Pancreas (tissue), 10 donors: ENCODE data around the gene WSCD2. TPM values are rescaled to one million over a fixed set of nuclear protein-coding genes. Genes with fewer than 3 reads are reported as not detected.

ENCODE experiments used
- ATAC-seq, 4 donors: fragments of 200-7000 bp; cut with Tn5 transposase; one replicate each; pipeline versions ENCODE4 v1.8.0 to v1.9.1; 2020; ENCODE audit warnings: mild to moderate bottlenecking in 4 of 4, moderate library complexity in 4 of 4
- DNase-seq, 6 donors: peaks; one replicate each; pipeline ENCODE4 v3.0.0-alpha.2; 2020
- FAIRE-seq: peaks from 2 replicates; lab custom pipeline; 2012; peaks lifted over from hg19 to GRCh38; lab: Jason Lieb, UNC
- H3K27ac ChIP-seq, 4 donors: fragments of 200-600 bp; sonication (generic); 1 replicate in 3 of 4; 2 replicates in 1 of 4; pipeline versions ENCODE4 v1.5.0 to v1.8.0; 2020
- H3K27me3 ChIP-seq, 4 donors: fragments of 200-600 bp; one replicate each; pipeline ENCODE4 v1.8.0; 2021
- H3K36me3 ChIP-seq, 3 donors: fragments of 200-600 bp; sonication (generic) in 1 of 3; one replicate each; pipeline versions ENCODE4 v1.5.0 to v1.8.0; 2020 to 2021
- H3K4me1 ChIP-seq, 3 donors: fragments of 200-600 bp; one replicate each; pipeline ENCODE4 v1.8.0; 2021
- H3K4me3 ChIP-seq, 4 donors: fragments of 200-600 bp; sonication (generic) in 2 of 4; one replicate each; pipeline versions ENCODE4 v1.5.0 to v1.8.0; 2020 to 2021
- H3K9me3 ChIP-seq, 4 donors: fragments of 200-600 bp; one replicate each; pipeline ENCODE4 v1.8.0; 2021
- WGBS, 2 donors: extraction: QIAGEN DNeasy Blood & Tissue Kit; methylation state at CpG; one replicate each; pipeline ENCODE4 v1.1.7; 2013; 5-methylcytosine and 5-hydroxymethylcytosine counted together
- intact Hi-C, 3 donors: fragments of 100-400 bp; cut with DNase I; formaldehyde crosslinking; loops; one replicate each; pipeline versions ENCODE4 v1.11.1 to v1.14.2; 2022
- polyA plus RNA-seq, 2 donors: library from polyadenylated mRNA; stranded (reverse); fragments of 200-250 nt; gene quantifications; one replicate each; pipeline ENCODE4 v1.2.3, GENCODE V29; 2013
- total RNA-seq, 6 donors: library from RNA; stranded (reverse); fragmentation: NEBNext Ultra II Directional in 4 of 6; extraction: Animal tissue kit (Norgen Biotek cat#: 25700) in 4 of 6; gene quantifications; one replicate each; pipeline versions ENCODE4 v1.2.1 to v1.2.4, GENCODE V29; 2021 to 2023
- TF ChIP-seq, protein P1 (sequence below), 4 donors: fragments of 200-600 bp; sonication (generic) in 3 of 4; IDR thresholded peaks; one replicate each; pipeline versions ENCODE4 v1.5.0 to v1.8.0; 2021; ENCODE audit warnings: antibody characterized with exemption in 4 of 4
- donor health status: healthy with polysubstance abuse.
- donor health status: DM: no; HTN: no; CAD: no; lungs with moderate emphysema.
- donor health status: DM: no; HTN: no; CAD: no.
- donor health status: control.
- donor health status: control.
- donor health status: Bipolar disorder and iron deficiency.
- donor health status: DM: yes; HTN: yes; CAD: no.
- donor health status: DM: no; HTN: no; CAD: no.
- donor health status: DM: no; HTN: no; CAD: no.
- donor health status: DM: yes; HTN: yes; CAD: no.

The WSCD2 gene
- total and polyA plus RNA-seq, 8 donors = 0.14 to 5.8 (median 1.1) TPM; not detected in 1

DNA sequence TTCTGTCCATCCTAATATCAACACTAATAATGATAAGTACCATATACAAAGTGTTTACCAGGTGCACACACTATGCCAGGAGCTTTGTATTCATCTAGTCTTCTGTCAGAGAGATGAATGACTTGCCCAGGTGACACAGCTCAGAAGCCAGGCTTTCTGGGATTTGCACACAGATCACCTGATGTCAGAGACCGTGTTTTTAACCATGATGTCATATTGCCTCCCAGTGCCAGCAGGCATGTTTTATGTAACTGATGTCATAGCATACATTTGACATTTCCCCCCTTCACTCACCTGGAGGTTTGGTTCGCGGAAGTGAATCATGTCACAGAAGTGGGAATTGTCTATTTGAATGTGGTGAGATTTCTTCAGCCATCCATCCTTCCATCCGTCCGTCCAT, 5.7 kb downstream of the WSCD2 start:
- intact Hi-C loops = no loop called here
- ATAC-seq (no peak), FAIRE-seq (no peak), DNase-seq (no peak)
- H3K36me3 ChIP-seq = no peaks in the 10 kb centered on the region
- no peaks in the 10 kb centered on the region for H3K4me1 ChIP-seq
- no peaks in the 10 kb centered on the region for H3K9me3 ChIP-seq
- TF ChIP-seq, protein P1, sequence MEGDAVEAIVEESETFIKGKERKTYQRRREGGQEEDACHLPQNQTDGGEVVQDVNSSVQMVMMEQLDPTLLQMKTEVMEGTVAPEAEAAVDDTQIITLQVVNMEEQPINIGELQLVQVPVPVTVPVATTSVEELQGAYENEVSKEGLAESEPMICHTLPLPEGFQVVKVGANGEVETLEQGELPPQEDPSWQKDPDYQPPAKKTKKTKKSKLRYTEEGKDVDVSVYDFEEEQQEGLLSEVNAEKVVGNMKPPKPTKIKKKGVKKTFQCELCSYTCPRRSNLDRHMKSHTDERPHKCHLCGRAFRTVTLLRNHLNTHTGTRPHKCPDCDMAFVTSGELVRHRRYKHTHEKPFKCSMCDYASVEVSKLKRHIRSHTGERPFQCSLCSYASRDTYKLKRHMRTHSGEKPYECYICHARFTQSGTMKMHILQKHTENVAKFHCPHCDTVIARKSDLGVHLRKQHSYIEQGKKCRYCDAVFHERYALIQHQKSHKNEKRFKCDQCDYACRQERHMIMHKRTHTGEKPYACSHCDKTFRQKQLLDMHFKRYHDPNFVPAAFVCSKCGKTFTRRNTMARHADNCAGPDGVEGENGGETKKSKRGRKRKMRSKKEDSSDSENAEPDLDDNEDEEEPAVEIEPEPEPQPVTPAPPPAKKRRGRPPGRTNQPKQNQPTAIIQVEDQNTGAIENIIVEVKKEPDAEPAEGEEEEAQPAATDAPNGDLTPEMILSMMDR (IDR thresholded peaks at IDR 0.05) = no peak
- H3K27ac ChIP-seq = no peak overlapping the region
- H3K4me3 ChIP-seq = no peak overlapping the region
- 81 to 82% methylated on average over 5 of the region's 5 CpGs for WGBS, 2 donors
- no peaks in the 10 kb centered on the region for H3K27me3 ChIP-seq

DNA sequence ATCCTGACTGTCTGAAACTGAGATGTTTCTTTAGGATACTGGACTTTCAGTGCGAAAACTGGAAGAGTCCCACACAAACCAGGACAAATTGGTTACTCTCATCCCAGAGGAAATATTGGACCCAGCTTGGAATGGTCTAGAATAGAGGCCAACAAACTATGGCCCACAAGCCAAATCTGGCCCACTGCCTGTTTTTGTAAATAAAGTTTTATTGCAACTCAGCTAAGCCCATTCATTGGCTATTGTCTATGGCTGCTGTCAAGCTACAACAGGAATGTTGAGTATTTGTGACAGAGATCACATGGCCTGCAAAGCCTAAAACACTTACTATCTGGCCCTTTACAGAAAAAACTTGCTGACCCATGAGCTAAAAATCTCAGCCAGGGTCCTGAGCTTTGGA, 6.5 kb downstream of the WSCD2 start:
- H3K4me3 ChIP-seq = no peak overlapping the region
- no peak overlapping the region for H3K27ac ChIP-seq
- H3K9me3 ChIP-seq = no peaks in the 10 kb centered on the region
- H3K27me3 ChIP-seq = no peaks in the 10 kb centered on the region
- TF ChIP-seq, protein P1 (IDR thresholded peaks at IDR 0.05) = no peak
- no peaks in the 10 kb centered on the region for H3K36me3 ChIP-seq
- ATAC-seq = no peak
- 78 to 93% methylated on average over 1 of the region's 1 CpG for WGBS, 2 donors
- DNase-seq = no peak
- no peaks in the 10 kb centered on the region for H3K4me1 ChIP-seq
- intact Hi-C loops = no loop called here
- FAIRE-seq = no peak

DNA sequence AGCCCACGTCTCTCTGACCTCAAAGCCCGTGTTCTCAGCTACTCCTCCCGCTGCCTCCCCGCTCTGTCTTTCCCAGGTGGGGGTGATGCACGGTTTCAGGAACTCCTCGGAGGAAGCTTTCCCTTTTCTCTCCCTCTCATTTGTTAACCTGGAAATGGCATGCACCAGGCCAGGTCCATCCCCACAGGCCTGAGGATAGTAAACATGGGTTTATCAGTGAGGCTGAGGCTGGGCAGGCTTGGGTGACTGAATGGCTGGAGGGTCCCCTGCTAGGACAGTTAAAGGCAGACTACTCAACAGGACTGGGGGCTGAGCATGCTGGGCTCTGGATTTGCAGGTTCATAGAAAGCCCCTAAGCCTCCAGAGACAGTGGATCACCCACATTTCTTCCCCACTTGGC, 7.6 kb downstream of the WSCD2 start:
- TF ChIP-seq, protein P1 (IDR thresholded peaks at IDR 0.05) = no peak

DNA sequence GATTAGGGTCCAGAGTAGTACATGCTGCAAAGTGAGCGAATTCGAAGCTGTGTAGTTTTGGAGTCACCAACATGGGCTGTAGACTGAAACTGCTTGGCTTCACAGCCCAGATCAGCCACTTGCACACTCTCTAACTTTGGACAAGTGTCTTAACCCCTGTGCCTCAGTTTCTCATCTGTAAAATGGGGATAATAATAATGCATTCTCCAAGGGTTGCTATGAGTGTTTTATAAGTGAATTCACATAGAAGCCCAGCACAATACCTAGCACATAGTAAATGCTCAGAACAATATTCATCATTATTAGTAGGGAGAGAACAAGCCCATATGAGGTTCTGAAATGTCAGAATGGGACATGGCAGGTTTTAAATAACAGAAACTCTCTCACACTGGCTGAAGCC, 10.4 kb downstream of the WSCD2 start:
- Histone ChIP-seq H3K9me3 (no peaks in the 10 kb centered on the region), H3K36me3 (no peaks in the 10 kb centered on the region), H3K27me3 (no peaks in the 10 kb centered on the region), H3K4me1 (no peaks in the 10 kb centered on the region), H3K4me3 (no peak overlapping the region), H3K27ac (no peak overlapping the region)
- WGBS, 2 donors = 69 to 85% methylated on average over 2 of the region's 2 CpGs
- TF ChIP-seq, protein P1 (IDR thresholded peaks at IDR 0.05) = no peak
- no peak for FAIRE-seq
- intact Hi-C loops = no loop called here
- DNase-seq = no peak
- ATAC-seq = no peak

More for the DNA sequence above, 7.6 kb downstream of the WSCD2 start:
- no peaks in the 10 kb centered on the region for H3K36me3 ChIP-seq
- DNase-seq (no peak), FAIRE-seq (no peak), ATAC-seq (no peak)
- H3K4me3 ChIP-seq = no peak overlapping the region
- intact Hi-C loops = no loop called here
- no peaks in the 10 kb centered on the region for H3K9me3 ChIP-seq
- no peaks in the 10 kb centered on the region for H3K4me1 ChIP-seq
- WGBS, 2 donors = 39 to 43% methylated on average over 6 of the region's 6 CpGs
- no peak overlapping the region for H3K27ac ChIP-seq
- H3K27me3 ChIP-seq = no peaks in the 10 kb centered on the region

DNA sequence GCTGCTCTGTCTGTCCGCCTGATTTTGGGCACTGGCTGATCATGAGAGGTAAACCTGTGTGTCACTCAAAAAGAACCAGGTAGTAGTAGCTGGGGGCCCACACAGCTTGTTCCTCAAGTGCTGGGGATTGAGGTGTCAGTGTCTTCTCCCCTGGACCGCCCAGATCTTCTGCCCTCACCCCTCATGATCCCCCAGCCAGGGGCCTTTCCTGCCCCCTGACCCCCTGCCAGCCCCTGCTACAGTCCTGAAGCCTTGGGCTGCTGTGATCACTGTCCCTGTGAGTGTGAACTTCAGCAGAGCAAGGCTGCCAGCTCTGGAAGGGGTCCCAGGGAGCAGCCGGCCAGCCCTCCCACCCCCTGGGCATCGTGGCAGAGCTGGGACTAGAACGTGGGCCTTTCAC, 11.4 kb downstream of the WSCD2 start:
- intact Hi-C loops = no loop called here
- no peaks in the 10 kb centered on the region for H3K27me3 ChIP-seq
- H3K4me3 ChIP-seq = no peak overlapping the region
- WGBS, 2 donors = 44 to 53% methylated on average over 5 of the region's 5 CpGs
- DNase-seq = no peak
- H3K36me3 ChIP-seq = no peaks in the 10 kb centered on the region
- FAIRE-seq = no peak
- H3K27ac ChIP-seq = no peak overlapping the region
- H3K9me3 ChIP-seq = no peaks in the 10 kb centered on the region
- no peak for ATAC-seq
- TF ChIP-seq, protein P1 (IDR thresholded peaks at IDR 0.05) = no peak
- H3K4me1 ChIP-seq = no peaks in the 10 kb centered on the region
